C4-2B (cell line): ENCODE data around the gene GJB4.

Experiments
- ZFX ChIP-seq: fragments of 450-650 bp; IDR thresholded peaks from 2 replicates; pipeline ENCODE4 v1.6.1; 2017
- TF ChIP-seq, protein P1 (sequence below): fragments of 450-650 bp; conservative IDR thresholded peaks from 2 replicates; pipeline ENCODE4 v1.5.1; 2017; ENCODE audit warnings: mild to moderate bottlenecking

DNA sequence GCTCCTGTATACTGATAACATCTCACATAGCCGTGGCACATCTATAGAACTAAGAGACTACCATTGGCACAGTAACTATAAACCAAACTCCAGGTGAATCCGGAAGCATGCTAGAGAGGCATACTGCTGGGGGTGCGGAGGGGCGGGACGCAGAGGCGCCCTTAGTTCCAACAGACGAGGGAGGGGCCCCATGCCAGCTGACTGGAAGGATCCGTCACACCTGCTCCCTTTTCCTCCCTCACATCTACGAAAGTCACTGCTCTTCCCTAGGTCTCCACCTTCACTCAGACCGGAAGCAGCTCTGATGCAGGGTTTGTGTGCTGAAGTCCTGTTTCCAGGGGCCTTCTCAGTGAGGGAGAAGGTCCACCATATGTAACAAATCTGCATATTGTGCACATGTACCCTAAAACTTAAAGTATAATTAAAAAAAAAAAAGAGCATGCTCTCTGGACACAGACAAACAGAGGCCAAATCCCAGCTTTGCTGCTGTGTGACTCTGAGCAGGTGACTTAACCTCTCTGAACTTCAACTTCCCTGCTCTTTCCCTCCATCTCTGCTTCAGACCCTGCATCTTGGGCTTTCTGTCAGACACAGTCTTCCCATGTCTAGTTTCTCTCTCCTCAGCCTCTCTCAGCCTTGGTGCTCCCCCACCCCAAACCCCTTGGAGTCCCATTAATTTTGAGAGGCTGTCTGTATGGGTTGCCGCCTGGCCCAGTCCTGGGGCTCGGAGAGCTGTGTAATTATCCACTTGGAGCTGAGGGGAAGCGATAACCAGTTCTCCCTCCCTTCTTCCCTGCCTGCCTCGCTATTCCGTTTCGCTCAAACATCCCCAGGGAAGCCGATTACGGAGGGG, 12.5 kb upstream of the GJB4 start:
- TF ChIP-seq, protein P1, sequence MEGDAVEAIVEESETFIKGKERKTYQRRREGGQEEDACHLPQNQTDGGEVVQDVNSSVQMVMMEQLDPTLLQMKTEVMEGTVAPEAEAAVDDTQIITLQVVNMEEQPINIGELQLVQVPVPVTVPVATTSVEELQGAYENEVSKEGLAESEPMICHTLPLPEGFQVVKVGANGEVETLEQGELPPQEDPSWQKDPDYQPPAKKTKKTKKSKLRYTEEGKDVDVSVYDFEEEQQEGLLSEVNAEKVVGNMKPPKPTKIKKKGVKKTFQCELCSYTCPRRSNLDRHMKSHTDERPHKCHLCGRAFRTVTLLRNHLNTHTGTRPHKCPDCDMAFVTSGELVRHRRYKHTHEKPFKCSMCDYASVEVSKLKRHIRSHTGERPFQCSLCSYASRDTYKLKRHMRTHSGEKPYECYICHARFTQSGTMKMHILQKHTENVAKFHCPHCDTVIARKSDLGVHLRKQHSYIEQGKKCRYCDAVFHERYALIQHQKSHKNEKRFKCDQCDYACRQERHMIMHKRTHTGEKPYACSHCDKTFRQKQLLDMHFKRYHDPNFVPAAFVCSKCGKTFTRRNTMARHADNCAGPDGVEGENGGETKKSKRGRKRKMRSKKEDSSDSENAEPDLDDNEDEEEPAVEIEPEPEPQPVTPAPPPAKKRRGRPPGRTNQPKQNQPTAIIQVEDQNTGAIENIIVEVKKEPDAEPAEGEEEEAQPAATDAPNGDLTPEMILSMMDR = no peak
- no peak for TF ChIP-seq ZFX
